Spleen (tissue), 11 donors: ENCODE measurements around the gene OBSL1. TPM values are rescaled to one million over a fixed set of nuclear protein-coding genes. Genes with fewer than 3 reads are reported as not detected.

ENCODE experiments used
- DNase-seq: peaks from one replicate; pipeline ENCODE4 v3.0.0-alpha.2; 2020
- H3K27ac ChIP-seq, 8 donors: fragments of 200-600 bp; sonication (generic) in 7 of 8; 1 replicate in 4 of 8; 2 replicates in 4 of 8; pipeline versions ENCODE4 v1.5.0 to v1.8.0; 2016 to 2021; ENCODE audit warnings: inconsistent platforms in 4 of 8, mild to moderate bottlenecking in 4 of 8, moderate library complexity in 1 of 8
- H3K27me3 ChIP-seq, 7 donors: fragments of 200-600 bp; sonication (generic) in 6 of 7; replicated peaks in 1 of 7; 1 replicate in 4 of 7; 2 replicates in 3 of 7; pipeline versions ENCODE4 v1.5.0 to v1.8.0; 2016 to 2021; ENCODE audit warnings: inconsistent platforms in 3 of 7, mild to moderate bottlenecking in 1 of 7
- H3K36me3 ChIP-seq, 6 donors: fragments of 200-600 bp; sonication (generic) in 5 of 6; 1 replicate in 4 of 6; 2 replicates in 2 of 6; pipeline versions ENCODE4 v1.5.0 to v1.8.0; 2016 to 2021; ENCODE audit warnings: inconsistent platforms in 2 of 6
- H3K4me1 ChIP-seq, 6 donors: fragments of 200-600 bp; sonication (generic) in 5 of 6; 1 replicate in 3 of 6; 2 replicates in 3 of 6; pipeline versions ENCODE4 v1.5.0 to v1.8.0; 2016 to 2021; ENCODE audit warnings: inconsistent platforms in 3 of 6
- H3K4me3 ChIP-seq, 8 donors: fragments of 200-600 bp; sonication (generic) in 7 of 8; 1 replicate in 4 of 8; 2 replicates in 4 of 8; pipeline versions ENCODE4 v1.5.0 to v1.8.0; 2016 to 2021; ENCODE audit warnings: inconsistent platforms in 4 of 8, mild to moderate bottlenecking in 4 of 8, moderate library complexity in 2 of 8
- H3K9me3 ChIP-seq, 8 donors: fragments of 200-600 bp; sonication (generic) in 7 of 8; 1 replicate in 4 of 8; 2 replicates in 4 of 8; pipeline versions ENCODE4 v1.5.0 to v1.8.0; 2016 to 2021; ENCODE audit warnings: inconsistent platforms in 4 of 8
- POLR2A ChIP-seq, 3 donors: fragments of 450-650 bp; IDR thresholded peaks; one replicate each; pipeline ENCODE4 v1.5.1; 2017; ENCODE audit warnings: antibody characterized with exemption in 3 of 3, mild to moderate bottlenecking in 1 of 3
- POLR2AphosphoS5 ChIP-seq, 3 donors: sonication (generic); formaldehyde crosslinking; IDR thresholded peaks; one replicate each; pipeline ENCODE4 v1.5.1; 2017; ENCODE audit warnings: antibody characterized with exemption in 3 of 3
- WGBS, 5 donors: extraction: QIAGEN DNeasy Blood & Tissue Kit in 3 of 5; methylation state at CpG; one replicate each; pipeline versions ENCODE4 v1.1.5 to v1.1.7; 2013 to 2018; 5-methylcytosine and 5-hydroxymethylcytosine counted together
- intact Hi-C: fragments of 100-400 bp; cut with DNase I; formaldehyde crosslinking; loops from one replicate; pipeline ENCODE4 v1.15.0; 2023; ENCODE audit warnings: low total_unique reads
- polyA plus RNA-seq, 3 donors: library from polyadenylated mRNA; stranded (reverse); fragments of 200-250 nt; gene quantifications; one replicate each; pipeline ENCODE4 v1.2.1, GENCODE V29; 2013
- total RNA-seq, 7 donors: library from RNA; depleted of rRNA in 3 of 7; stranded (reverse); fragments of >200 nt in 3 of 7; fragmentation: NEBNext Ultra II Directional in 4 of 7; extraction: Animal tissue kit (Norgen Biotek cat#: 25700) in 4 of 7; gene quantifications; one replicate each; pipeline versions ENCODE4 v1.1.0 to v1.2.1, GENCODE V29; 2016 to 2021
- TF ChIP-seq, protein P1 (sequence below), 11 experiments: fragments of 200-600 bp in 7 of 11; fragments of 450-650 bp in 4 of 11; sonication (generic) in 4 of 11; IDR thresholded peaks in 8 of 11; conservative IDR thresholded peaks in 3 of 11; 1 replicate in 7 of 11; 2 replicates in 4 of 11; pipeline versions ENCODE4 v1.4.0 to v1.8.0; 2016 to 2021; ENCODE audit warnings: antibody characterized with exemption in 11 of 11, inconsistent platforms in 4 of 11, mild to moderate bottlenecking in 1 of 11
- donor health status: healthy with polysubstance abuse.
- donor health status: DM: no; HTN: no; CAD: no; lungs with moderate emphysema.
- donor health status: DM: no; HTN: no; CAD: no.
- donor health status: Bipolar disorder and iron deficiency.
- donor health status: healthy.
- donor health status: DM: no; HTN: no; CAD: no.
- donor health status: DM: yes; HTN: yes; CAD: no.

Gene OBSL1
- total and polyA plus RNA-seq, 10 donors, result 15.9 to 51.6 (median 31.0) TPM

DNA sequence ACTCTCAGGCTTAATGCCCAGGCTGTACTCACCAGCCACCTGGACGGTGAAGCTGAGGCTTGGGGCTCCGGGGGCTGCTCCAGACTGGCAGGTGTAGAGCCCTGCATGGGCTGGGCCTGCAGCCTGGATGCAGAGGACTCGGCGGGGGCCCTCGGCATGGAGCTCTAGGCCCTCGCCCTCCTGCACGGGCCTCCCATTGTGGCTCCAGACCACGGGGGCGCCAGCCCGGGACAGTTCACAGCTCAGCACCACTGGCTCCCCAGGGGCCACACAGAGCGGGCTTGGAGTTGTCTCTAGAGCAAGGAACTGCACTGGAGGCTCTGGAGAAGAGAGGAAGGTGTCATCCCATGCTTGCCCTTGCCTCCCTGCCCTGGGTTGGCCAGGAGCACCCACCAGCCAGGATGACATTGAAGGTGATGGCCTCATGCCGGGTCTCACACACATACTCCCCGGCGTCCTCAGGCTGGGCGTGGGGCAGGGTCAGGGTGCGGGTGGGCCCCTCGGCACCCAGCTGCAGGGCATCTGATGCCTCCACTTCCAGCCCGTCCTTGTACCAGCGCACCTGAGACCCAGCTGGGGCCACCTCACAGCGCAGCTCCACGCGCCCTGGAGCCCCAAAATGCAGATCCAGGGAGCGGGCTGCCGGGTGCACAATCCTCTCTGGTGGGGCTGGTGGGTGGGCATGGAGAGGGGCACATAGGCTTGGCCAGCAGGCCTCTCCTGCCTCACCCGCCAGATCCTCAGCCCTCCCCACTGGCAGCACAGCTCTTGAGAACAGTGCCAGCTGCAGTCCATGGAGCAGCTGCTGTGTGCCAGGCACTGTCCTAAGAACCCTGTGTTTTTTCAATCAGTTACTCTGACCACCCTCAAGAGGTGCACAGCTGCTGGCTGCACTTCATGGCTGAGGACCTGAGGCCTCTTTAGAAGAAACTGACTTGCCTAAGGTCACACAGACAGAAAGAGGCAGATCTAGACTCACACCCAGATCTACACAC, 13.3 kb downstream of the OBSL1 start:
- Histone ChIP-seq H3K9me3 (no peaks in the 10 kb centered on the region), H3K4me3 (no peak overlapping the region), H3K36me3 (no peaks in the 10 kb centered on the region), H3K4me1 (peaks cover 2 to 10% (median 7%) of the 10 kb centered on the region in 6 donors), H3K27ac (no peak overlapping the region), H3K27me3 (peaks cover 0 to 54% (median 10%) of the 10 kb centered on the region in 7 donors)
- DNase-seq, result peak; percentile 74
- 73 to 96% (median 92%) methylated on average over 2 to 25 of the region's 25 CpGs for WGBS, 5 donors
- intact Hi-C loops, result no loop called here
- TF ChIP-seq POLR2AphosphoS5 (IDR thresholded peaks at IDR 0.05) (no peak), POLR2A (IDR thresholded peaks at IDR 0.05) (no peak)
- TF ChIP-seq, protein P1, sequence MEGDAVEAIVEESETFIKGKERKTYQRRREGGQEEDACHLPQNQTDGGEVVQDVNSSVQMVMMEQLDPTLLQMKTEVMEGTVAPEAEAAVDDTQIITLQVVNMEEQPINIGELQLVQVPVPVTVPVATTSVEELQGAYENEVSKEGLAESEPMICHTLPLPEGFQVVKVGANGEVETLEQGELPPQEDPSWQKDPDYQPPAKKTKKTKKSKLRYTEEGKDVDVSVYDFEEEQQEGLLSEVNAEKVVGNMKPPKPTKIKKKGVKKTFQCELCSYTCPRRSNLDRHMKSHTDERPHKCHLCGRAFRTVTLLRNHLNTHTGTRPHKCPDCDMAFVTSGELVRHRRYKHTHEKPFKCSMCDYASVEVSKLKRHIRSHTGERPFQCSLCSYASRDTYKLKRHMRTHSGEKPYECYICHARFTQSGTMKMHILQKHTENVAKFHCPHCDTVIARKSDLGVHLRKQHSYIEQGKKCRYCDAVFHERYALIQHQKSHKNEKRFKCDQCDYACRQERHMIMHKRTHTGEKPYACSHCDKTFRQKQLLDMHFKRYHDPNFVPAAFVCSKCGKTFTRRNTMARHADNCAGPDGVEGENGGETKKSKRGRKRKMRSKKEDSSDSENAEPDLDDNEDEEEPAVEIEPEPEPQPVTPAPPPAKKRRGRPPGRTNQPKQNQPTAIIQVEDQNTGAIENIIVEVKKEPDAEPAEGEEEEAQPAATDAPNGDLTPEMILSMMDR (IDR thresholded peaks at IDR 0.05 in 8 of 11, conservative IDR thresholded peaks at IDR 0.05 in 3 of 11), result no peak

DNA sequence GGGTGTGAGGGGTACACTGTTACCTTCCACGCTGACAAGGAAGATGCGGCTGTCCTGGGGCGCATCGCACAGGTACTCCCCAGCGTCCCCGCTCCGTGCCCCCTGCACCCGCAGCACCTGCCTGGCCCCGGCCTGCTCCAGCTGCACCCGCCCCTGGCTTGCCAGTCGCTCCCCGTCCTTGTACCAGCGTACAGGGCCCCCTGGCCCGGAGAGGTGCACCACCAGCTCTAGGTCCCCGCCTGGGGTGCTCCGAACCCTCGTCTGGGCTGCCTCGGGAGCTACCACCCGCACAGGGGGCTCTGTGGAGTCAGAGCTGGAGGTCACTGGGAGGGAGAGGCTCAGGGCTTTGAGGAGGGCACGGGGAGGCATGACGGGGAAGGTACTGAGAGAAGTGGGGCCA, 14.0 kb downstream of the OBSL1 start:
- DNase-seq, result no peak
- Histone ChIP-seq H3K27me3 (peaks cover 0 to 62% (median 18%) of the 10 kb centered on the region in 7 donors), H3K4me3 (no peak overlapping the region), H3K27ac (no peak overlapping the region), H3K36me3 (no peaks in the 10 kb centered on the region), H3K9me3 (no peaks in the 10 kb centered on the region), H3K4me1 (peaks cover 5 to 17% (median 14%) of the 10 kb centered on the region in 6 donors)
- intact Hi-C loops, result no loop called here
- WGBS, 5 donors, result 85 to 92% (median 90%) methylated on average over 17 to 21 of the region's 21 CpGs
- no peak for TF ChIP-seq POLR2A (IDR thresholded peaks at IDR 0.05)
- TF ChIP-seq, protein P1 (IDR thresholded peaks at IDR 0.05 in 8 of 11, conservative IDR thresholded peaks at IDR 0.05 in 3 of 11), result no peak
- TF ChIP-seq POLR2AphosphoS5 (IDR thresholded peaks at IDR 0.05), result no peak

DNA sequence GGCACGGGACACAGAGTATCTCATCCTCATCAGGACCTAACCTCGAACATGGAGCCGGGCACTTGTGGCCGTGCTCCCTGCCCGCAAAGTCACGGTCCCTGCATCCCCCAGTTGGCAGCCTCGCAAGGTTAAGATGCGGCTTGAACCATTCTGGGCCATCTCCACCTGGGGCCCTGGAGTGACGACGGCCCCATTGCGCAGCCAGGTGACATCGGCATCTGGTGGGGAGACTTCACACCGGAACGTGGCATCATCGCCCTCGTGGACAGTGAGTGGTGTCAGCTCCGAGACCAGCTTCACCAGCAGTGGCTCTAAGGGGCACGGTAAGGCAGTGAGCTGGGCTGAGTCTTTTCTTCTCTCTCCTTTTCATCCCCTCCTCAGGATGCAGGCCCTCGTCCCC, 14.9 kb downstream of the OBSL1 start:
- intact Hi-C loops, result no loop called here
- Histone ChIP-seq H3K27ac (no peak overlapping the region), H3K36me3 (no peaks in the 10 kb centered on the region), H3K4me1 (peaks cover 9 to 26% (median 23%) of the 10 kb centered on the region in 6 donors), H3K27me3 (peaks cover 0 to 71% (median 27%) of the 10 kb centered on the region in 7 donors), H3K9me3 (no peaks in the 10 kb centered on the region), H3K4me3 (no peak overlapping the region)
- DNase-seq, result peak; percentile 73
- 79 to 94% (median 92%) methylated on average over 6 to 19 of the region's 19 CpGs for WGBS, 5 donors
- TF ChIP-seq POLR2AphosphoS5 (IDR thresholded peaks at IDR 0.05) (no peak), POLR2A (IDR thresholded peaks at IDR 0.05) (no peak)
- TF ChIP-seq, protein P1 (IDR thresholded peaks at IDR 0.05 in 8 of 11, conservative IDR thresholded peaks at IDR 0.05 in 3 of 11), result no peak

DNA sequence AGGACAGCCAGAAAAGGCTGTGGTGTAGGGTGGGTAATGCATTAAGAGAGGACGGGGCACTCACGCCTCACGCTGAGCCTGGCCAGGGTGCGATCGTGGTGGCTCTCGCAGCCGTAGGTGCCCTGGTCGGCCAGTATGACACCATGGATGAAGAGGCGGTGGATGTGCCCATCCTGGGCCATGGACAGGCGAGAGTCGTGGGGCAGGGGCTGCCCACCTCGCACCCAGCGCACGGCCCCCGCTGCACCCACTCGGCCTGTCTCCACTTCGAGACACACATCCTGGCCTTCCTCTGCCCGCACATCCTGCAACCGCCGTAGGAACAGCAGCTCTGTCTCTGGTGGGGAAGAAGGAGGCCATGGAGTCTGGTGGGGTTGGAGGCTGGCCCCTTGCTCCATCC, 15.4 kb downstream of the OBSL1 start:
- H3K36me3 ChIP-seq, result no peaks in the 10 kb centered on the region
- 90 to 96% (median 94%) methylated on average over 12 to 20 of the region's 20 CpGs for WGBS, 5 donors
- no peaks in the 10 kb centered on the region for H3K9me3 ChIP-seq
- peaks cover 9 to 31% (median 25%) of the 10 kb centered on the region in 6 donors for H3K4me1 ChIP-seq
- peaks cover 0 to 76% (median 30%) of the 10 kb centered on the region in 7 donors for H3K27me3 ChIP-seq
- no peak overlapping the region for H3K4me3 ChIP-seq
- no peak overlapping the region for H3K27ac ChIP-seq
- no peak for DNase-seq
- intact Hi-C loops, result no loop called here
- TF ChIP-seq, protein P1 (IDR thresholded peaks at IDR 0.05 in 8 of 11, conservative IDR thresholded peaks at IDR 0.05 in 3 of 11), result no peak
- TF ChIP-seq POLR2AphosphoS5 (IDR thresholded peaks at IDR 0.05), result no peak
- TF ChIP-seq POLR2A (IDR thresholded peaks at IDR 0.05), result no peak
